ENCODE results near the gene GIMAP2. TPM values are rescaled to one million over a fixed set of nuclear protein-coding genes. Genes with fewer than 3 reads are reported as not detected.
"Not testable (repeated sequence)": the region's sequence is repeated elsewhere in the genome, so short reads cannot be mapped to it uniquely, and the experiment has no call there.

Gene GIMAP2
- total RNA-seq, 1 experiment from 2014 or later: not detected

GRCh38 chr7:150665896-150666295 is 19.6 kb upstream of the GIMAP2 start:
- H3K27me3 ChIP-seq (ENCODE audit: control insufficient read depth, insufficient read depth, low read length): peaks cover 1% of the 10 kb centered on the region; the same call in 1 of the 2 replicates
- no peak overlapping the region for H3K4me3 ChIP-seq (ENCODE audit: insufficient read depth, low read depth, low read length)
- DNase-seq: no peak
- no peaks in the 10 kb centered on the region for H3K36me3 ChIP-seq (replicated peaks; ENCODE audit: control insufficient read depth, insufficient read depth, low read length)

GRCh38 chr7:150666412-150666811 is 19.1 kb upstream of the GIMAP2 start:
- Histone ChIP-seq H3K36me3 (replicated peaks; ENCODE audit: control insufficient read depth, insufficient read depth, low read length) (no peaks in the 10 kb centered on the region), H3K27me3 (ENCODE audit: control insufficient read depth, insufficient read depth, low read length) (peaks cover 1% of the 10 kb centered on the region; the same call in 1 of the 2 replicates), H3K4me3 (ENCODE audit: insufficient read depth, low read depth, low read length) (no peak overlapping the region)
- DNase-seq: no peak

DNA sequence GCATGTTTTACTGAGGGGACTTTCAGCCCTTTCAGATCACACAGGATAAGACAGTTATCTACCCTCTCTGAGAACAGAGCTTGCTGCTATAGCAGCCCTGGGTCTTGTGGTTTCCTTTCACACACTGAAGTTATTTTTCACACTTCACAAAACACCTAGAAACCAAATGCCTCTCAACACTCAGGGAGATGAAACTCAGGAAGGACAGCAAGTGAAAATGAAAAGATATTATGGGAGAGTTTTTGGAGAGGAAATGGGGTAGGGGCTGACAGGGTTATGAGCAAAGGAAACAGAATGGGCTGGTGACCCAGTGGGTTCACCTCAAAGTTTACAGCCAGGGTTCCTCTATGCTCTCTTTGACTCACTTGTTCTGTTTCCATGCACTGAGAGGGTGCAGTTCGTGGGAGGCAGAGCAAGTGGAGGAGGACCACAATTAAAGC is 17.0 kb upstream of the GIMAP2 start:
- Histone ChIP-seq H3K27me3 (ENCODE audit: control insufficient read depth, insufficient read depth, low read length) (peaks cover 1% of the 10 kb centered on the region; the same call in 1 of the 2 replicates), H3K4me3 (ENCODE audit: insufficient read depth, low read depth, low read length) (no peak overlapping the region), H3K36me3 (replicated peaks; ENCODE audit: control insufficient read depth, insufficient read depth, low read length) (no peaks in the 10 kb centered on the region)
- no peak for DNase-seq

DNA sequence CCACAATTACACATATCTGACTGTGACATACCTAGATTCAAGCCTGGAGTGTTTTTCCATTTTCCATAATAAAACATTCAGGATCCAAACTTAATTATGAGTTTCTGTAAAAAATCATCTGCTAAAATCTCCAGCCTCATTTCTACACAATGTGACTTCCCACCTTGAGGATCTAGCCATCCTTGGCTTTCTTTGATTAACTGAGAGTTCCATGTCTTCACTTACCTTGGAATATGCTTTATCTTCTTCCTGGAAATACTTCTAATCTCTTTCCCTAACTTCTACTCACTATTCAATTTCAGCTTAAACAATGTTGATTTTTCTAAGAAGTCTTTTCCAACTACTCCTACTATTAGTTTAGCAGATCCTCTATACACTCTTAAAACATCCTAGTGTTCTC is 16.5 kb upstream of the GIMAP2 start:
- DNase-seq: no peak
- no peaks in the 10 kb centered on the region for H3K36me3 ChIP-seq (replicated peaks; ENCODE audit: control insufficient read depth, insufficient read depth, low read length)
- H3K27me3 ChIP-seq (ENCODE audit: control insufficient read depth, insufficient read depth, low read length): peaks cover 1% of the 10 kb centered on the region; the same call in 1 of the 2 replicates
- no peak overlapping the region for H3K4me3 ChIP-seq (ENCODE audit: insufficient read depth, low read depth, low read length)

DNA sequence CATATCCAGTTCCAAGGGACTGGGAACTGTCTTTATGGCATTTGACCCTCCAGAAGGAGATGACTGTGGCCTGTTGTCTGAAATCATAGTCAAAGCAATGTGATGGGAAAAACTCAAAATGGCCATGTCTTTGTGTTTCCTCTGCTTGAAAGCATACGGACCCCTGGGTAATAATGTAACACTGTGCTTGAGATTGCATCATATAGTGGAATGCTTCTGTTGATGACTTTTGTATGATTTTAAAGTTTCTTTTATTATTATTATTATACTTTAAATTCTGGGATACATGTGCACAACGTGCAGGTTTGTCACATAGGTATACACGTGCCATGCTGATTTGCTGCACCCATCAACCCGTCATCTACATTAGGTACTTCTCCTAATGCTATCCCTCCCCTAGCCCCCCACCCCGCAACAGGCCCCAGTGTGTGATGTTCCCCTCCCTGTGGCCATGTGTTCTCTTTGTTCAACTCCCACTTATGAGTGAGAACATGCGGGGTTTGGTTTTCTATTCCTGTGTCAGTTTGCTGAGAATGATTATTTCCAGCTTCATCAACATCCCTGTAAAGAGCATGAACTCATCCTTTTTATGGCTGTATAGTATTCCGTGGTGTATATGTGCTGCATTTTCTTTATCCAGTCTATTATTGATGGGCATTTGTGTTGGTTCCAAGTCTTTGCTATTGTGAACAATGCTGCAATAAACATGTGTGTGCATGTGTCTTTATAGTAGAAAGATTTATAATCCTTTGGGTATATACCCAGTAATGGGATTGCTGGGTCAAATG is 13.5 kb upstream of the GIMAP2 start:
- not testable (repeated sequence) for H3K4me3 ChIP-seq (ENCODE audit: insufficient read depth, low read depth, low read length); H3K27me3 ChIP-seq (ENCODE audit: control insufficient read depth, insufficient read depth, low read length); DNase-seq; H3K36me3 ChIP-seq (replicated peaks; ENCODE audit: control insufficient read depth, insufficient read depth, low read length)

DNA sequence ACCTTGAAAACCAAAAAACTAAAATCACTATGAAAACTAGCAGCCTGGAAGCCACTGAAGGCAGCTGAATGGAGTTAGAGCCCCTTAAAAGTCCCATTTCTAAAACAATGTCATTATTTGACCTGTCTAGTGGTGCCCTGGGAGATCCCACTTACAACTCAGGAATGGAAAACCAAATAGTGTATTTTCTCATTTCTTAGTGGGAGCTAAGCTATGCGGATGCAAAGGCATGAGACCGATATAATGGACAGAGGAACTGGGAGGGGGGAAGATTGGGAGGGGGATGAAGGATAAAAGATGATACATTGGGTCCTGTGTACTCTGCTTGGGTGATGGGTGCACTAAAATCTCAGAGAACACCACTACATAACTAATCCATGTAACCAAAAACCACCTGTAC is 9.8 kb upstream of the GIMAP2 start:
- DNase-seq: no peak
- no peaks in the 10 kb centered on the region for H3K27me3 ChIP-seq (ENCODE audit: control insufficient read depth, insufficient read depth, low read length)
- H3K36me3 ChIP-seq (replicated peaks; ENCODE audit: control insufficient read depth, insufficient read depth, low read length): no peaks in the 10 kb centered on the region
- H3K4me3 ChIP-seq (ENCODE audit: insufficient read depth, low read depth, low read length): no peak overlapping the region

DNA sequence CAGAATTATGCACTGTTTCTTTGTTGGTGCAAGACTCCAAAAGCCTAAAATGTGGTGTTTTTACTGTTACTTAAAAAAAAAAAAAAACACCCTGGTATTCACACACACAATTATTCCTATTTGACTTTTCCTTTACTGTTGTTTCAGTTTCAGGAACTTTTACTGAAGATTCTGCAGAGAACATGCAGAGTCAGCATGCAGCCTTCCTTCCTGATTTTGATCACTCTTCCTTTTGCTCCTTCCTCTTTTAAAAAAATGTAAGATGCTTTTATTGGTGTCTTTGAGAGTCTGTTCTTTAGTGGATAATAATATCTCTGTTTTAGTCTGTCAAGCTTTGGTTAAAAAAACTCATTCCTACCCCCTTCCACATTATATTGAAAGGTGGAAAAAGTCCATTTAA is 9.2 kb upstream of the GIMAP2 start:
- not testable (repeated sequence) for H3K27me3 ChIP-seq (ENCODE audit: control insufficient read depth, insufficient read depth, low read length); H3K36me3 ChIP-seq (replicated peaks; ENCODE audit: control insufficient read depth, insufficient read depth, low read length); DNase-seq; H3K4me3 ChIP-seq (ENCODE audit: insufficient read depth, low read depth, low read length)

DNA sequence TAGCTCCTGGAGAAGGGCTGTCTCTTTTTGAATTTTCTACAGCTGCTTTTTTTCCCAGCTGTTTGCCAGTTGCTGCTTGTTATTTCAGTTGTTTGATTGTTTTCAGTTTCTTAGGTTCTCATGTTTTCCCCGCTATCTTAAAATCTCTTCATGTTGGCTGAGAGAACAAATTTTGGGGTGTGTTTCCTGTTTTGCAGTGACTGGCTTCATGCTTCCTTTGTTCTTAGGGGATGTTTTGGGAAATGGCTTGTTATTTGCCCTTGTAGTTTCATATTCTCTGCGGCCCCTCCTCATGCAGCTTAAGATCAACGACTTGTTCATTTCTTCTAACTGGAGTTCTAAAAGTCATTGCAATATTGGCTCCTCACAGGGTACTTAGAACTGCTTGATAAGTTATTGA is 8.7 kb upstream of the GIMAP2 start:
- not testable (repeated sequence) for H3K36me3 ChIP-seq (replicated peaks; ENCODE audit: control insufficient read depth, insufficient read depth, low read length); H3K4me3 ChIP-seq (ENCODE audit: insufficient read depth, low read depth, low read length); DNase-seq; H3K27me3 ChIP-seq (ENCODE audit: control insufficient read depth, insufficient read depth, low read length)

DNA sequence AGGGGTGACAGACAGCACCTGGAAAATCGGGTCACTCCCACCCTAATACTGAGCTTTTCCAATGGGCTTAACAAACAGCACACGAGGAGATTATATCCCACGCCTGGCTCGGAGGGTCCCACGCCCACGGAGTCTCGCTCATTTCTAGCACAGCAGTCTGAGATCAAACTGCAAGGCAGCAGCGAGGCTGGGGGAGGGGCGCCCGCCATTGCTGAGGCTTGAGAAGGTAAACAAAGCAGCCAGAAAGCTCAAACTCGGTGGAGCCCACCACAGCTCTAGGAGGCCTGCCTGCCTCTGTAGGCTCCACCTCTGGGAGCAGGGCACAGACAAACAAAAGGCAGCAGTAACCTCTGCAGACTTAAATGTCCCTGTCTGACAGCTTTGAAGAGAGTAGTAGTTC is 6.9 kb upstream of the GIMAP2 start:
- H3K36me3 ChIP-seq (replicated peaks; ENCODE audit: control insufficient read depth, insufficient read depth, low read length); H3K27me3 ChIP-seq (ENCODE audit: control insufficient read depth, insufficient read depth, low read length); DNase-seq; H3K4me3 ChIP-seq (ENCODE audit: insufficient read depth, low read depth, low read length): not testable (repeated sequence)

DNA sequence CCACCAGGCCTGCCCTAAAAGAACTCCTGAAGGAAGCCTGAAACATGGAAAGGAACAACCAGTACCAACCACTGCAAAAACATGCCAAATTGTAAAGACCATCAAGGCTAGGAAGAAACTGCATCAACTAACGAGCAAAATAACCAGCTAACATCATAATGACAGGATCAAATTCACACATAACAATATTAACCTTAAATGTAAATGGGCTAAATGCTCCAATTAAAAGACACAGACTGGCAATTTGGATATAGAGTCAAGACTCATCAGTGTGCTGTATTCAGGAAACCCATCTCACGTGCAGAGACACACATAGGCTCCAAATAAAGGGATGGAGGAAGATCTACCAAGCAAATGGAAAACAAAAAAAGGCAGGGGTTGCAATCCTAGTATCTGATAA is 5.1 kb upstream of the GIMAP2 start:
- not testable (repeated sequence) for DNase-seq; H3K27me3 ChIP-seq (ENCODE audit: control insufficient read depth, insufficient read depth, low read length); H3K4me3 ChIP-seq (ENCODE audit: insufficient read depth, low read depth, low read length); H3K36me3 ChIP-seq (replicated peaks; ENCODE audit: control insufficient read depth, insufficient read depth, low read length)

DNA sequence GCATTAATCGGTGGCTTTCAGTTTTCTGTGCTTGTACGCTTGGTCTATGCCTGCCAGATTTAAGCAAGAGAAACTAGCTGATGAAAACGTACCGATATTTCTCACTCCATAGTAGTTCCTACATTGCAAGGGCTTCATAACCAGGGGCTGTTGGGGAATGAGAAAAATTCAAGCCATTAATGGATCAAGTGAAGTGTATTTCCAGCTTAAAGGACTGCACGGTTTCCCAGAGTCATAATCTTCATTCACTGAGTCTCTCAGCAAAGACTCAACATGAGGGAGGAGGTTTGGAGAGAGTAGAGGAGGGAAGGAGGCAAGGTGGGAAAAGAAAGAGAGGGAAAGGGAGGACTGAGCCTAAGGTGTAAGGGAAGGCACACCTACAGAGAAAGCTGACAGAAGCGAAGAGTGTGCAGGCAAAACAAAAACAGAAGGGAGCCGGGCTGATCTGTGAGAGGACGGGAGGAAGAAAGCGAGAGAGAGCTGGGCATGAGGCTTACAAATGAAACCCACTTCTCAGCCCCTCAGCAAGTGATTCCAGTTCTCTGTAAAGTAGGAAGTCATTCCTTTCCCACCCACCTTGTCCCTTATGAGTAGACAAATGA is 625 bp downstream of the GIMAP2 start:
- DNase-seq: no peak
- Histone ChIP-seq H3K4me3 (ENCODE audit: insufficient read depth, low read depth, low read length) (no peak overlapping the region), H3K36me3 (replicated peaks; ENCODE audit: control insufficient read depth, insufficient read depth, low read length) (no peaks in the 10 kb centered on the region), H3K27me3 (ENCODE audit: control insufficient read depth, insufficient read depth, low read length) (no peaks in the 10 kb centered on the region; the same call in 1 of the 2 replicates)

DNA sequence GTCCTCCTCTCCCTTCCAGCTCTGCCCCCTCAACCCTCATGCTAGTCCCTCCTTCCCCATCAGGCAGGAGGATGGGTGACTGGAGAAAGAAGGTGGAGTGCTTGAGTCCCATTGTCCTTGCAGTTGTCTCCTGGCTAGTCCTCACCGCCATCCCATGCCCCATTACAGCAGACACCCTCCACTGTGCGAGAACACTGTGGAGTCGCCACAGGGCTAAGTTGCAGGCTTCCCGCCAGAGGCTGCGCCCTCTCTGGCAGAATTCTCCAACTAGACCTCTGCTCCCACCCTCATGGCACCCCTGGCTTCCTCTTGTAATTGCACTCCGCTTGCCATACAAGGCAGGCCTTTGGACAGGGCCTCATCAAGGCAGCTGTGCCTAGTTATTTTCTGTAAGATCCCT is 3.1 kb downstream of the GIMAP2 start:
- no peaks in the 10 kb centered on the region; the same call in 1 of the 2 replicates for H3K27me3 ChIP-seq (ENCODE audit: control insufficient read depth, insufficient read depth, low read length)
- DNase-seq: no peak
- H3K36me3 ChIP-seq (replicated peaks; ENCODE audit: control insufficient read depth, insufficient read depth, low read length): no peaks in the 10 kb centered on the region

DNA sequence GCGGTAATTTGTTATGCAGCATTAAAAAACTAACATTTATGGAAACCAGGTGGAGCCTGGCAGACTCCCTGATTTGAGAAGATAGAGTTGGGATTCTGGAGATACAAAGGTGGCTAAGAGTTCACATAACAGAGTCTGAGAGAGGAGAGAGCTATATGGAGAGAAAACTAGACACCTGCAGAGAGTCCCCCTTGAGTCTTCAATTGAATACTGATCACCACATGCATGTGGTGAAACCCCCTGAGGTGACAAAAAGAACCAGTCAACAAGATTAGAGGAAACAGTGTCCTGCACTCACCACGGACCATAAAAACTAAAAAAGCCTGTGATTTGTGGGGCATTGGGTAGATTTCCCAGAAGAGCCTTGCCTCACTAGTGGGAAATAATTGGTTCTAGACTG is 10.1 kb downstream of the GIMAP2 start:
- no peaks in the 10 kb centered on the region; the same call in 1 of the 2 replicates for H3K27me3 ChIP-seq (ENCODE audit: control insufficient read depth, insufficient read depth, low read length)
- DNase-seq: no peak
- H3K36me3 ChIP-seq (replicated peaks; ENCODE audit: control insufficient read depth, insufficient read depth, low read length): no peaks in the 10 kb centered on the region
- no peak overlapping the region for H3K4me3 ChIP-seq (ENCODE audit: insufficient read depth, low read depth, low read length)

More for the DNA sequence above, 3.1 kb downstream of the GIMAP2 start:
- no peak overlapping the region for H3K4me3 ChIP-seq (ENCODE audit: insufficient read depth, low read depth, low read length)

- H3K36me3 ChIP-seq (replicated peaks; ENCODE audit: control insufficient read depth, insufficient read depth, low read length): no peaks in the 10 kb centered on the region
- H3K27me3 ChIP-seq (ENCODE audit: control insufficient read depth, insufficient read depth, low read length): no peaks in the 10 kb centered on the region
- no peak overlapping the region for H3K4me3 ChIP-seq (ENCODE audit: insufficient read depth, low read depth, low read length)
- DNase-seq: no peak
Measured at GRCh38 chr7:150703209-150703608, 17.7 kb downstream of the GIMAP2 start.

GRCh38 chr7:150715293-150715692 is 29.8 kb downstream of the GIMAP2 start:
- peaks cover 15% of the 10 kb centered on the region for H3K27me3 ChIP-seq (ENCODE audit: control insufficient read depth, insufficient read depth, low read length)

More at GRCh38 chr7:150715293-150715692, 29.8 kb downstream of the GIMAP2 start:
- no peak for DNase-seq
- Histone ChIP-seq H3K36me3 (replicated peaks; ENCODE audit: control insufficient read depth, insufficient read depth, low read length) (no peaks in the 10 kb centered on the region), H3K4me3 (ENCODE audit: insufficient read depth, low read depth, low read length) (no peak overlapping the region)
